Measurements from ENCODE around the gene GRAMD4.

DNA sequence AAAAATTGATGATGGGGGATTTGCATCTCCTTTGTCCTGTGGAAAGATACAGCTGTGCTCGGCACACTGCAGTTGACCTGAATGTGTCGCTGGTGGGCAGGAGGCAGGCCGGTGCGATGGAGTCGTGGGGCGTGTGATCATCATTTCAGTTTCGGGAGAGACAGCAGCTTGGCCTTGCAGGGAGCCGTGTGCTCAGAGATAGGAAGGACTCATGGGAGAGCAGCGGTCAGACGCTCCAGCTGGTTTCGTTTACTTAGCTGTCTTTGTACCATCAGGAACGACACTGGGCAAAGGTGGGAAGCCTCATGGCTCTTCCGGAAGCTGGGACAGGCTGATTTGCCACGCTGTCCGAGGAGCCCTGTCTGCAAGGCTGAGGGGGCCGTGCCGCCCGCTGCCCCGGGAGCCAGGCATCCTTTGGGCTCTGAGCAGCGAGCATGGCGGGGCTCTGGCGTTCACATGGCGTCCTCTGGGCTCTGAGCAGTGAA lies 32.7 kb downstream of the GRAMD4 start:
- TF ChIP-seq, protein P1, sequence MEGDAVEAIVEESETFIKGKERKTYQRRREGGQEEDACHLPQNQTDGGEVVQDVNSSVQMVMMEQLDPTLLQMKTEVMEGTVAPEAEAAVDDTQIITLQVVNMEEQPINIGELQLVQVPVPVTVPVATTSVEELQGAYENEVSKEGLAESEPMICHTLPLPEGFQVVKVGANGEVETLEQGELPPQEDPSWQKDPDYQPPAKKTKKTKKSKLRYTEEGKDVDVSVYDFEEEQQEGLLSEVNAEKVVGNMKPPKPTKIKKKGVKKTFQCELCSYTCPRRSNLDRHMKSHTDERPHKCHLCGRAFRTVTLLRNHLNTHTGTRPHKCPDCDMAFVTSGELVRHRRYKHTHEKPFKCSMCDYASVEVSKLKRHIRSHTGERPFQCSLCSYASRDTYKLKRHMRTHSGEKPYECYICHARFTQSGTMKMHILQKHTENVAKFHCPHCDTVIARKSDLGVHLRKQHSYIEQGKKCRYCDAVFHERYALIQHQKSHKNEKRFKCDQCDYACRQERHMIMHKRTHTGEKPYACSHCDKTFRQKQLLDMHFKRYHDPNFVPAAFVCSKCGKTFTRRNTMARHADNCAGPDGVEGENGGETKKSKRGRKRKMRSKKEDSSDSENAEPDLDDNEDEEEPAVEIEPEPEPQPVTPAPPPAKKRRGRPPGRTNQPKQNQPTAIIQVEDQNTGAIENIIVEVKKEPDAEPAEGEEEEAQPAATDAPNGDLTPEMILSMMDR (conservative IDR thresholded peaks at IDR 0.05 in 1 of 2, IDR thresholded peaks at IDR 0.05 in 1 of 2; ENCODE audit: extremely low read depth in 1 of 2, insufficient read depth in 1 of 2, low read depth in 1 of 2, low read length in 2 of 2), result no peak
- no peak for TF ChIP-seq EZH2 (IDR thresholded peaks at IDR 0.05; ENCODE audit: borderline replicate concordance, low read length)

All from mammary epithelial cell (primary cell).